ENCODE results near the gene C9orf153. TPM values are rescaled to one million over a fixed set of nuclear protein-coding genes. Genes with fewer than 3 reads are reported as not detected.

Gene C9orf153
- total and polyA plus RNA-seq, 2 of the 8 experiments (the other 6 are each of a cell fraction or from before 2014, with no cell fraction given), result not detected

- H3K4ac ChIP-seq (replicated peaks; ENCODE audit: insufficient read length, low read depth, low read length), result no peak overlapping the region
- H4K8ac ChIP-seq (ENCODE audit: extremely low read depth, insufficient read depth, low read length), result no peak overlapping the region
- no peak overlapping the region for H2BK20ac ChIP-seq (ENCODE audit: low read length)
- H3K23ac ChIP-seq (ENCODE audit: insufficient read length), result no peak overlapping the region
- no peak overlapping the region for H4K5ac ChIP-seq (ENCODE audit: insufficient read length, low read depth, low read length)
- H3K79me1 ChIP-seq (ENCODE audit: low read depth, low read length), result peaks cover 7% of the 10 kb centered on the region
- no peak overlapping the region for H2BK15ac ChIP-seq (ENCODE audit: low read length)
- H4K20me1 ChIP-seq (replicated peaks in 1 of 2; ENCODE audit: control insufficient read depth in 1 of 2, insufficient read depth in 2 of 2, low read length in 2 of 2), result peaks cover 1 to 6% of the 10 kb centered on the region in 2 experiments
- no peak overlapping the region for H4K91ac ChIP-seq (replicated peaks; ENCODE audit: insufficient read length, low read length)
- no peak for FAIRE-seq
- H3K23me2 ChIP-seq (ENCODE audit: low read depth, low read length), result no peaks in the 10 kb centered on the region
- no peak overlapping the region for H2AK5ac ChIP-seq (ENCODE audit: low read depth, low read length)
- peaks cover 5 to 36% (median 19%) of the 10 kb centered on the region in 4 experiments; a peak in 7 of 8 replicates for H3K36me3 ChIP-seq (ENCODE audit: control insufficient read depth in 2 of 4, insufficient read depth in 4 of 4, low read length in 3 of 4)
- H3K9ac ChIP-seq (replicated peaks in 1 of 4; ENCODE audit: extremely low read depth in 1 of 4, low read depth in 3 of 4, low read length in 3 of 4), result no peak overlapping the region
- ChIA-PET CTCF (ENCODE audit: partially characterized antibody) (no interaction called here), POLR2A (ENCODE audit: partially characterized antibody) (no interaction called here)
- no peak for DNase-seq (ENCODE audit: low read depth in 1 of 2, low spot score in 2 of 2)
- no peak overlapping the region for H3K4me2 ChIP-seq (ENCODE audit: insufficient read depth in 1 of 2, low read depth in 2 of 2, low read length in 2 of 2)
- no peak overlapping the region for H3K4me3 ChIP-seq (ENCODE audit: extremely low read depth in 1 of 4, insufficient read depth in 2 of 4, low read depth in 3 of 4, low read length in 4 of 4)
- peaks cover 0 to 31% of the 10 kb centered on the region in 2 experiments; a peak in 2 of 4 replicates for H3K79me2 ChIP-seq (ENCODE audit: control insufficient read depth in 1 of 2, insufficient read depth in 2 of 2, low read length in 2 of 2)
- H2BK120ac ChIP-seq (replicated peaks; ENCODE audit: low read depth, low read length), result no peak overlapping the region
- H2BK5ac ChIP-seq (ENCODE audit: low read depth, low read length), result no peak overlapping the region
- H2AFZ ChIP-seq (ENCODE audit: low read length), result no peak overlapping the region
- H3K27ac ChIP-seq (ENCODE audit: low read depth, low read length), result no peak overlapping the region
- no peaks in the 10 kb centered on the region for H3K27me3 ChIP-seq (replicated peaks in 1 of 4; ENCODE audit: control insufficient read depth in 3 of 4, extremely low read depth in 1 of 4, insufficient read depth in 3 of 4, low read length in 3 of 4)
- no peak overlapping the region for H3K18ac ChIP-seq (ENCODE audit: extremely low read depth, low read length)
- no peak overlapping the region for H2BK12ac ChIP-seq (ENCODE audit: low read depth, low read length)
- 98% methylated on average over 4 of the region's 4 CpGs; no CpG with 5 or more reads in 1 of the 2 experiments for WGBS, 2 experiments (ENCODE audit: extremely low coverage in 1 of 2, insufficient coverage in 1 of 2, insufficient read length in 1 of 2, insufficient replicate concordance in 2 of 2, low coverage in 1 of 2, low lambda C conversion rate in 2 of 2, missing lambda C conversion rate in 1 of 2)
- H3K56ac ChIP-seq (replicated peaks; ENCODE audit: insufficient read length, low read depth, low read length), result no peak overlapping the region
- H3K4me1 ChIP-seq (replicated peaks in 1 of 4; ENCODE audit: control insufficient read depth in 3 of 4, insufficient read depth in 4 of 4, low read length in 3 of 4), result no peaks in the 10 kb centered on the region
- H3K9me3 ChIP-seq (ENCODE audit: insufficient read depth in 2 of 2, low read depth in 1 of 2, low read length in 1 of 2), result no peaks in the 10 kb centered on the region; a peak in 1 of 4 replicates
- no peak overlapping the region for H3K14ac ChIP-seq (ENCODE audit: insufficient read length)
- TF ChIP-seq MAFK (IDR thresholded peaks at IDR 0.05; ENCODE audit: low read depth, low read length) (no peak), POLR2A (IDR thresholded peaks at IDR 0.05; ENCODE audit: control extremely low read depth in 1 of 2, low read depth in 2 of 2, low read length in 2 of 2) (no peak), CHD2 (IDR thresholded peaks at IDR 0.05; ENCODE audit: low read length) (no peak), TEAD4 (IDR thresholded peaks at IDR 0.05; ENCODE audit: low read depth, low read length) (no peak), SIX5 (IDR thresholded peaks at IDR 0.05; ENCODE audit: low read depth, low read length) (no peak), SUZ12 (IDR thresholded peaks at IDR 0.05; ENCODE audit: low read length) (no peak), SIN3A (conservative IDR thresholded peaks at IDR 0.05 in 1 of 2, IDR thresholded peaks at IDR 0.05 in 1 of 2; ENCODE audit: low read depth in 1 of 2, low read length in 2 of 2) (no peak), CBX5 (IDR thresholded peaks at IDR 0.05; ENCODE audit: low read depth, low read length) (no peak), FOSL1 (IDR thresholded peaks at IDR 0.05; ENCODE audit: insufficient read depth, low read depth, low read length) (no peak), YY1 (IDR thresholded peaks at IDR 0.05; ENCODE audit: low read depth, low read length) (no peak), CREB1 (IDR thresholded peaks at IDR 0.05) (no peak), RFX5 (IDR thresholded peaks at IDR 0.05; ENCODE audit: borderline replicate concordance, low read depth, low read length) (no peak), BRCA1 (IDR thresholded peaks at IDR 0.05; ENCODE audit: low read depth, low read length) (no peak), KDM5A (IDR thresholded peaks at IDR 0.05; ENCODE audit: low read length) (no peak), JUN (IDR thresholded peaks at IDR 0.05; ENCODE audit: low read depth, low read length) (no peak), TAF7 (optimal IDR thresholded peaks at IDR 0.05; ENCODE audit: borderline replicate concordance, low read depth, low read length) (no peak), PHF8 (conservative IDR thresholded peaks at IDR 0.05; ENCODE audit: low read depth, low read length) (no peak)
Measured at GRCh38 chr9:86272221-86272620, 12.8 kb upstream of the C9orf153 start.

All from H1 (cell line).